Measurements from ENCODE around the gene PVALEF. TPM values are rescaled to one million over a fixed set of nuclear protein-coding genes. Genes with fewer than 3 reads are reported as not detected.

PVALEF gene
- total and polyA plus RNA-seq, 2 experiments from 2014 or later, result not detected

DNA sequence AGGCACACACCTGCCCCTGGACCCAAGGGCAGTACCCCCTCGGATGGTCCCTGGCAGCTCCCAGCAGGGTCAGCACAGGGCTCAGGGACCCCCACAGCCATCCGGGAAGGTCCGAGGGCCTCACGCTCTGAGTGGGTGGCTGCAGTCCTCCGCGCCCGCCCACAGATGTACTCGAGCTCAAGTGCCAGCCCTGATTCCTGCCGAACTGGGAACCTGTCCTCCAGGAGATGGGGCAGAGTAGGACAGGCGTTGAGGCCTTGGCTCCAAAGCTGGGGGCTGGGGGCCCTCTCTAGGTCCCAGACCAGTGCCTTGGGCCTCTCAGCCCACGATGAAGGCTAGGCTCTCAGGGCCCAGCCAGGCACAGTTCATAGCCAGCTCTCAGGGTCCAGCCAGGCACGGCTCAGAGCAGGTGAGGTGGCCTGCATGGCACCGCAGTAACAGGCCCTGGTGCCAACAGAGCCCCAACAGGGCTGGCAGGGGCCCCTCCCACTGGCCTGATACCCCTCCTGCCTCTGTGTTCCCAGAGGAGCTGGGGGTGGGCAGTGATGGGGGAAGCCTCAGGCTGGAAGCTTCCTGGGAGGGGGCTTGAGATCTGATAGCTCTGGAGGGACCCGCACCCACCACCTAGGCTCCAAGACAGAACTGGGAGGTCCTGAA lies 35.5 kb upstream of the PVALEF start:
- in situ Hi-C loops (cut with MboI), result no loop called here
- Histone ChIP-seq H3K27ac (no peak overlapping the region), H2AFZ (no peak overlapping the region), H3K79me2 (ENCODE audit: insufficient read depth) (no peaks in the 10 kb centered on the region), H3K9me2 (ENCODE audit: insufficient read depth) (no peaks in the 10 kb centered on the region), H3K9ac (no peak overlapping the region), H3K27me3 (replicated peaks; ENCODE audit: insufficient read depth) (no peaks in the 10 kb centered on the region), H3K36me3 (ENCODE audit: low read depth) (no peaks in the 10 kb centered on the region), H3K9me3 (ENCODE audit: low read depth) (no peaks in the 10 kb centered on the region), H3K4me2 (ENCODE audit: unreplicated experiment) (no peak overlapping the region), H4K20me1 (ENCODE audit: insufficient read depth) (no peaks in the 10 kb centered on the region), H3K4me3 (no peak overlapping the region), H3K4me1 (ENCODE audit: insufficient read depth) (no peaks in the 10 kb centered on the region), H3F3A (ENCODE audit: insufficient read depth) (no peaks in the 10 kb centered on the region)
- 78% methylated on average over 12 to 13 of the region's 14 CpGs for WGBS, 2 experiments (ENCODE audit: low coverage in 1 of 2, low lambda C conversion rate in 2 of 2, missing lambda C conversion rate in 2 of 2)
- no peak for TF ChIP-seq EZH2 (IDR thresholded peaks at IDR 0.05; ENCODE audit: insufficient read depth, poor library complexity, severe bottlenecking)
- TF ChIP-seq EZH2phosphoT487 (IDR thresholded peaks at IDR 0.05; ENCODE audit: insufficient read depth, low read depth), result no peak
- DNase-seq, result no peak

- no peak overlapping the region for H3K27ac ChIP-seq
- H3K79me2 ChIP-seq (ENCODE audit: insufficient read depth), result no peaks in the 10 kb centered on the region
- no peak overlapping the region for H3K9ac ChIP-seq
- in situ Hi-C loops (cut with MboI), result no loop called here
- TF ChIP-seq EZH2phosphoT487 (IDR thresholded peaks at IDR 0.05; ENCODE audit: insufficient read depth, low read depth), result no peak
- TF ChIP-seq EZH2 (IDR thresholded peaks at IDR 0.05; ENCODE audit: insufficient read depth, poor library complexity, severe bottlenecking), result no peak
- no peaks in the 10 kb centered on the region for H3K4me1 ChIP-seq (ENCODE audit: insufficient read depth)
- DNase-seq, result no peak
- no peaks in the 10 kb centered on the region for H3K9me2 ChIP-seq (ENCODE audit: insufficient read depth)
- WGBS, 2 experiments (ENCODE audit: low coverage in 1 of 2, low lambda C conversion rate in 2 of 2, missing lambda C conversion rate in 2 of 2), result 75 to 80% methylated on average over 20 to 41 of the region's 41 CpGs
- no peak overlapping the region for H3K4me3 ChIP-seq
- no peaks in the 10 kb centered on the region for H4K20me1 ChIP-seq (ENCODE audit: insufficient read depth)
- H3K9me3 ChIP-seq (ENCODE audit: low read depth), result no peaks in the 10 kb centered on the region
- H3K27me3 ChIP-seq (replicated peaks; ENCODE audit: insufficient read depth), result no peaks in the 10 kb centered on the region
- H2AFZ ChIP-seq, result no peak overlapping the region
- H3K4me2 ChIP-seq (ENCODE audit: unreplicated experiment), result no peak overlapping the region
- no peaks in the 10 kb centered on the region for H3K36me3 ChIP-seq (ENCODE audit: low read depth)
- no peaks in the 10 kb centered on the region for H3F3A ChIP-seq (ENCODE audit: insufficient read depth)
These were observed 34.6 kb upstream of the PVALEF start for GRCh38 chr17:81130385-81131361.

DNA sequence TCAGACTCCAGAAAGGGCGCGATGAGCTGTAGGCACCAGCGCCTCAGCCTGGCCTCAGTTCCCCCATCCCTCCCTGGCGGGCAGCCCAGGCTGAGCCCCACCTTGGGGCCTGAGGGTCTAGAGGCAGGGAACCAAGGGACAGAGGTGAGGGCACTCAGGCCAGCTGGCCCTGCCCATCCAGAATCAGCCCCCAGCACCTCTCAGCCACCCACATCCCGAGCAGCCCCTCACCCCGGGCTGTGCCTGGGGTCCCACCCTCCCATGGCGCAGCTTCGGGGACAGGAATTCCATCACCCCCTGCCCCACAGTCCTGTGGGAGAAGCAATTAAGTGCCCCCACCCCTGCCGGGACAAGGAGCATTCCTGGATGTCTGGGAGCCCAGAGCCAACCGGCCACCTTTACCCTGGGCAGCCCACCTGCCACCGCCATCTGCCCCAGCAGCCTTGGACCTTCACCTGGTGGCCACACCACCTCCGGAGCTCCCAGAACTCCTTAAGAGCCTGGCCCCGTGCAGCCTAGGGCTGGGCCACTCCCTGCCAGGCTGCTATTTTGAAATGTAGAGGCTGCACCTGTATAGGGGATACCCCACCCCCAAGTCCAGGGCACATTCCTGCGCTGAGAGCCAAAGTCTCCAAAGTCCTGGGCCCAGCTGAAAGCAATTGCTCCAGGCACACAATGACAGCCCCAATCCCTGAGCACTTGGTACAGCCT lies 33.7 kb upstream of the PVALEF start:
- in situ Hi-C loops (cut with MboI), result no loop called here
- Histone ChIP-seq H3K4me3 (no peak overlapping the region), H3K36me3 (ENCODE audit: low read depth) (no peaks in the 10 kb centered on the region), H3F3A (ENCODE audit: insufficient read depth) (no peaks in the 10 kb centered on the region), H3K9me3 (ENCODE audit: low read depth) (no peaks in the 10 kb centered on the region), H3K4me1 (ENCODE audit: insufficient read depth) (no peaks in the 10 kb centered on the region), H3K27me3 (replicated peaks; ENCODE audit: insufficient read depth) (no peaks in the 10 kb centered on the region), H3K4me2 (ENCODE audit: unreplicated experiment) (no peak overlapping the region), H4K20me1 (ENCODE audit: insufficient read depth) (no peaks in the 10 kb centered on the region), H3K27ac (no peak overlapping the region), H3K9me2 (ENCODE audit: insufficient read depth) (no peaks in the 10 kb centered on the region), H3K9ac (no peak overlapping the region), H2AFZ (no peak overlapping the region), H3K79me2 (ENCODE audit: insufficient read depth) (no peaks in the 10 kb centered on the region)
- DNase-seq, result no peak
- 79 to 83% methylated on average over 14 of the region's 14 CpGs for WGBS, 2 experiments (ENCODE audit: low coverage in 1 of 2, low lambda C conversion rate in 2 of 2, missing lambda C conversion rate in 2 of 2)
- no peak for TF ChIP-seq EZH2phosphoT487 (IDR thresholded peaks at IDR 0.05; ENCODE audit: insufficient read depth, low read depth)
- TF ChIP-seq EZH2 (IDR thresholded peaks at IDR 0.05; ENCODE audit: insufficient read depth, poor library complexity, severe bottlenecking), result no peak

DNA sequence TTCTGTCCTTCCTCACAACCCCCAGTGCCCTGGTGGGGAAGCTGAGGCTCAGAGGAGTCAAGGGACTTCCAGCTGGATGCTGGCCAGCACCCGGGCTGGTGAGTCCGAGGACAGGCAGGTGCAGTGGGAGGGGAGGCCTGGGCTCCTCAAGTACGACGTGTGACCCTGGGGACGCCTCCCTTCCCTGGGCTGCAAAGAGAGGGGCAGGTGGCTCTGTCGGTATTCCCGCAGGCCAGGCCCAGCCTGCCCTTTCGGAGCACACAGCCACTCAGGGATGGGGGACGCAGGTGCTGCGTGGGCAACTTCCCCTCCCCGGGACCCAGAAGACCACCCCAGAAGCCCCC lies 33.1 kb upstream of the PVALEF start:
- no peak overlapping the region for H3K27ac ChIP-seq
- H2AFZ ChIP-seq, result no peak overlapping the region
- no peaks in the 10 kb centered on the region for H3K79me2 ChIP-seq (ENCODE audit: insufficient read depth)
- no peak overlapping the region for H3K4me2 ChIP-seq (ENCODE audit: unreplicated experiment)
- H3K4me1 ChIP-seq (ENCODE audit: insufficient read depth), result no peaks in the 10 kb centered on the region
- no peak overlapping the region for H3K9ac ChIP-seq
- 69 to 73% methylated on average over 8 to 11 of the region's 11 CpGs for WGBS, 2 experiments (ENCODE audit: low coverage in 1 of 2, low lambda C conversion rate in 2 of 2, missing lambda C conversion rate in 2 of 2)
- in situ Hi-C loops (cut with MboI), result no loop called here
- TF ChIP-seq EZH2 (IDR thresholded peaks at IDR 0.05; ENCODE audit: insufficient read depth, poor library complexity, severe bottlenecking) (no peak), EZH2phosphoT487 (IDR thresholded peaks at IDR 0.05; ENCODE audit: insufficient read depth, low read depth) (no peak)
- H3K36me3 ChIP-seq (ENCODE audit: low read depth), result no peaks in the 10 kb centered on the region
- H3K9me3 ChIP-seq (ENCODE audit: low read depth), result no peaks in the 10 kb centered on the region
- H3K4me3 ChIP-seq, result no peak overlapping the region
- H3K9me2 ChIP-seq (ENCODE audit: insufficient read depth), result no peaks in the 10 kb centered on the region
- H3F3A ChIP-seq (ENCODE audit: insufficient read depth), result no peaks in the 10 kb centered on the region
- H4K20me1 ChIP-seq (ENCODE audit: insufficient read depth), result no peaks in the 10 kb centered on the region
- no peak for DNase-seq
- no peaks in the 10 kb centered on the region for H3K27me3 ChIP-seq (replicated peaks; ENCODE audit: insufficient read depth)

Measured in GM23248 (cell line).